ENCODE data around the gene PAPPA2.

Gene PAPPA2

GRCh38 chr1:176539018-176539417 is 76.0 kb downstream of the PAPPA2 start:
- DNase-seq (ENCODE audit: low read depth), result no peak
- no peak overlapping the region for H3K4me3 ChIP-seq (ENCODE audit: low read length)
- no peak for TF ChIP-seq CTCF (conservative IDR thresholded peaks at IDR 0.05; ENCODE audit: low read length)

- no peak overlapping the region for H3K4me3 ChIP-seq (ENCODE audit: low read length)
- DNase-seq (ENCODE audit: low read depth), result no peak
- no peak for TF ChIP-seq CTCF (conservative IDR thresholded peaks at IDR 0.05; ENCODE audit: low read length)
Measured at GRCh38 chr1:176540428-176540827, 77.5 kb downstream of the PAPPA2 start.

- peak; percentile 4 for DNase-seq (ENCODE audit: low read depth)
- TF ChIP-seq CTCF (conservative IDR thresholded peaks at IDR 0.05; ENCODE audit: low read length), result no peak
- no peak overlapping the region for H3K4me3 ChIP-seq (ENCODE audit: low read length)
Measured at GRCh38 chr1:176541663-176542062, 78.7 kb downstream of the PAPPA2 start.

- no peak overlapping the region for H3K4me3 ChIP-seq (ENCODE audit: low read length)
- no peak for TF ChIP-seq CTCF (conservative IDR thresholded peaks at IDR 0.05; ENCODE audit: low read length)
- DNase-seq (ENCODE audit: low read depth), result no peak
Measured at GRCh38 chr1:176542352-176542751, 79.4 kb downstream of the PAPPA2 start.

- no peak for DNase-seq (ENCODE audit: low read depth)
- no peak overlapping the region for H3K4me3 ChIP-seq (ENCODE audit: low read length)
- TF ChIP-seq CTCF (conservative IDR thresholded peaks at IDR 0.05; ENCODE audit: low read length), result no peak
Measured at GRCh38 chr1:176543360-176544129, 80.6 kb downstream of the PAPPA2 start.

GRCh38 chr1:176545034-176545639 is 82.2 kb downstream of the PAPPA2 start:
- no peak overlapping the region for H3K4me3 ChIP-seq (ENCODE audit: low read length)
- no peak for DNase-seq (ENCODE audit: low read depth)
- no peak for TF ChIP-seq CTCF (conservative IDR thresholded peaks at IDR 0.05; ENCODE audit: low read length)

GRCh38 chr1:176546825-176547224 is 83.8 kb downstream of the PAPPA2 start:
- no peak for TF ChIP-seq CTCF (conservative IDR thresholded peaks at IDR 0.05; ENCODE audit: low read length)
- DNase-seq (ENCODE audit: low read depth), result no peak
- no peak overlapping the region for H3K4me3 ChIP-seq (ENCODE audit: low read length)

Data from AG10803 (cell line).